Astrocyte (in vitro differentiated cells and primary cell): ENCODE measurements around the gene DNAJB6. TPM values are rescaled to one million over a fixed set of nuclear protein-coding genes. Genes with fewer than 3 reads are reported as not detected.

Source experiments
- DNase-seq: peaks from one replicate; pipeline ENCODE4 v3.0.0-alpha.2; 2010; ENCODE audit warnings: low read depth
- FAIRE-seq: peaks from 2 replicates; lab custom pipeline; 2011; peaks lifted over from hg19 to GRCh38; lab: Jason Lieb, UNC
- H2AFZ ChIP-seq: 2 replicates; pipeline ENCODE4 v1.6.0; 2012; ENCODE audit warnings: low read depth, low read length, inconsistent platforms
- H3K27ac ChIP-seq: 2 replicates; pipeline ENCODE4 v1.5.1; 2011; ENCODE audit warnings: low read depth, low read length, inconsistent platforms
- H3K27me3 ChIP-seq: 2 replicates; pipeline ENCODE4 v1.6.0; 2011; ENCODE audit warnings: low read length, inconsistent platforms; ENCODE audit not compliant: insufficient read depth
- H3K36me3 ChIP-seq: 2 replicates; pipeline ENCODE4 v1.5.1; 2011; ENCODE audit warnings: low read length, inconsistent platforms; ENCODE audit not compliant: insufficient read depth
- H3K4me1 ChIP-seq: 2 replicates; pipeline ENCODE4 v1.5.1; 2011; ENCODE audit warnings: low read length, inconsistent platforms; ENCODE audit not compliant: insufficient read depth
- H3K4me2 ChIP-seq: 2 replicates; pipeline ENCODE4 v1.6.0; 2012; ENCODE audit warnings: low read length, inconsistent platforms
- H3K4me3 ChIP-seq: 2 replicates; pipeline ENCODE4 v1.5.1; 2011; ENCODE audit warnings: low read depth, mild to moderate bottlenecking, low read length, inconsistent platforms; ENCODE audit not compliant: insufficient read depth
- H3K79me2 ChIP-seq: 2 replicates; pipeline ENCODE4 v1.6.0; 2012; ENCODE audit warnings: mild to moderate bottlenecking, low read length, inconsistent platforms; ENCODE audit not compliant: insufficient read depth
- H3K9ac ChIP-seq: 2 replicates; pipeline ENCODE4 v1.6.0; 2012; ENCODE audit warnings: mild to moderate bottlenecking, low read length, inconsistent platforms
- H3K9me3 ChIP-seq: 2 replicates; pipeline ENCODE4 v1.5.1; 2012; ENCODE audit warnings: low read depth, mild to moderate bottlenecking, low read length, inconsistent platforms; ENCODE audit not compliant: insufficient read depth
- H4K20me1 ChIP-seq: 2 replicates; pipeline ENCODE4 v1.6.0; 2012; ENCODE audit warnings: low read length, inconsistent platforms; ENCODE audit not compliant: insufficient read depth
- H3K27ac Mint-ChIP-seq: one replicate; pipeline ENCODE4 v1.8.0; 2021; ENCODE audit warnings: mild to moderate bottlenecking, mixed read lengths; ENCODE audit not compliant: unreplicated experiment
- H3K27me3 Mint-ChIP-seq: one replicate; pipeline ENCODE4 v1.8.0; 2021; ENCODE audit warnings: low read depth, mixed read lengths; ENCODE audit not compliant: unreplicated experiment
- H3K36me3 Mint-ChIP-seq: one replicate; pipeline ENCODE4 v1.8.0; 2021; ENCODE audit warnings: low read depth, mixed read lengths; ENCODE audit not compliant: unreplicated experiment
- H3K4me1 Mint-ChIP-seq: one replicate; pipeline ENCODE4 v1.8.0; 2021; ENCODE audit warnings: low read depth, mixed read lengths; ENCODE audit not compliant: unreplicated experiment
- H3K4me3 Mint-ChIP-seq: one replicate; pipeline ENCODE4 v1.8.0; 2021; ENCODE audit warnings: mild to moderate bottlenecking, moderate library complexity, mixed read lengths; ENCODE audit not compliant: unreplicated experiment
- H3K9me3 Mint-ChIP-seq: one replicate; pipeline ENCODE4 v1.8.0; 2021; ENCODE audit warnings: mild to moderate bottlenecking, mixed read lengths; ENCODE audit not compliant: unreplicated experiment
- EZH2 ChIP-seq: IDR thresholded peaks from 2 replicates; pipeline ENCODE4 v1.6.1; 2012; ENCODE audit warnings: mild to moderate bottlenecking, low read length, inconsistent platforms; ENCODE audit not compliant: insufficient read depth
- total RNA-seq: library from RNA; stranded (reverse); gene quantifications from 2 replicates; pipeline ENCODE4 v1.2.1, GENCODE V29; 2021
- TF ChIP-seq, protein P1 (sequence below): IDR thresholded peaks from 2 replicates; pipeline ENCODE4 v1.5.1; 2011; ENCODE audit warnings: low read depth, mild to moderate bottlenecking, inconsistent platforms, low read length, moderate library complexity; ENCODE audit not compliant: insufficient read depth

Gene DNAJB6
- total RNA-seq, 1 donor from 2014 or later, result 179 TPM

DNA sequence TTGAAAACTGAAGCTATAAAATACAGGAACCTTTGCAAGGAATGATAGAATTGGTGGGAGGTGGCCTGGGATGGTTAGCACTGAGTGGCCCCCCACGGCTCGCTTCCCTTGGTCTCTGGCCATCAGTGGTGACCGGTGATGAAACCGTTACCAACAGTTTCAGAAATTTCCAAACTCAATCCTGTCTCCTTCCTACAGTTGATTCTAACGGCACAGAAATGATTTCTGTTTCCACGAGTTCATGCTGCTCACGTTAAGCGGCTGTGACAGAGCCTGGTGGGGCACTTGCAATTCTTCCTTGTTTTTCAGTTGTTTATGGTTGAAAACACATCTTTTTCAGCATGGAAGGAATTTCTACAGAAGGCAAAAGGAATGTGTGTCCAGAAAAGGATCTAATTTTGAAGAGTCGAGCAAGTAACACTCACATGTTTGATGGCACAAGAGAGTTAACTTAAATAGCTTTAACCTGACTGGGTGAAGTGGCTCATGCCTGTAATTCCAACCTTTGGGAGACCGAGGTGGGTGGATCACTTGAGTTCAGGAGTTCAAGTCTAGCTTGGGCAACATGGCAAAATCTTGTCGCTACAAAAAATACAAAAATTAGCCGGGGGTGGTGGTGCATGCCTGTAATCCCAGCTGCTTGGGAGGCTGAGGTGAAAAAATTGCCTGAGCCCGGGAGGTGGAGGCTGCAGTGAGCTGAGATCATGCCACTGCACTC, 100.1 kb downstream of the DNAJB6 start:
- DNase-seq (no peak), FAIRE-seq (no peak)
- Histone ChIP-seq H3K27ac (no peak overlapping the region), H2AFZ (no peak overlapping the region), H3K27me3 (no peaks in the 10 kb centered on the region), H3K9ac (no peak overlapping the region), H4K20me1 (no peaks in the 10 kb centered on the region), H3K36me3 (no peaks in the 10 kb centered on the region), H3K9me3 (peaks cover 4% of the 10 kb centered on the region), H3K79me2 (no peaks in the 10 kb centered on the region), H3K4me2 (no peak overlapping the region), H3K4me1 (peaks cover 7% of the 10 kb centered on the region), H3K4me3 (no peak overlapping the region)
- Mint-ChIP-seq H3K27me3 (peaks cover 2% of the 10 kb centered on the region), H3K9me3 (peaks cover 12% of the 10 kb centered on the region), H3K4me3 (no peak overlapping the region), H3K4me1 (no peaks in the 10 kb centered on the region), H3K36me3 (peaks cover 11% of the 10 kb centered on the region), H3K27ac (no peak overlapping the region)
- TF ChIP-seq, protein P1, sequence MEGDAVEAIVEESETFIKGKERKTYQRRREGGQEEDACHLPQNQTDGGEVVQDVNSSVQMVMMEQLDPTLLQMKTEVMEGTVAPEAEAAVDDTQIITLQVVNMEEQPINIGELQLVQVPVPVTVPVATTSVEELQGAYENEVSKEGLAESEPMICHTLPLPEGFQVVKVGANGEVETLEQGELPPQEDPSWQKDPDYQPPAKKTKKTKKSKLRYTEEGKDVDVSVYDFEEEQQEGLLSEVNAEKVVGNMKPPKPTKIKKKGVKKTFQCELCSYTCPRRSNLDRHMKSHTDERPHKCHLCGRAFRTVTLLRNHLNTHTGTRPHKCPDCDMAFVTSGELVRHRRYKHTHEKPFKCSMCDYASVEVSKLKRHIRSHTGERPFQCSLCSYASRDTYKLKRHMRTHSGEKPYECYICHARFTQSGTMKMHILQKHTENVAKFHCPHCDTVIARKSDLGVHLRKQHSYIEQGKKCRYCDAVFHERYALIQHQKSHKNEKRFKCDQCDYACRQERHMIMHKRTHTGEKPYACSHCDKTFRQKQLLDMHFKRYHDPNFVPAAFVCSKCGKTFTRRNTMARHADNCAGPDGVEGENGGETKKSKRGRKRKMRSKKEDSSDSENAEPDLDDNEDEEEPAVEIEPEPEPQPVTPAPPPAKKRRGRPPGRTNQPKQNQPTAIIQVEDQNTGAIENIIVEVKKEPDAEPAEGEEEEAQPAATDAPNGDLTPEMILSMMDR, result no peak
- TF ChIP-seq EZH2, result no peak

DNA sequence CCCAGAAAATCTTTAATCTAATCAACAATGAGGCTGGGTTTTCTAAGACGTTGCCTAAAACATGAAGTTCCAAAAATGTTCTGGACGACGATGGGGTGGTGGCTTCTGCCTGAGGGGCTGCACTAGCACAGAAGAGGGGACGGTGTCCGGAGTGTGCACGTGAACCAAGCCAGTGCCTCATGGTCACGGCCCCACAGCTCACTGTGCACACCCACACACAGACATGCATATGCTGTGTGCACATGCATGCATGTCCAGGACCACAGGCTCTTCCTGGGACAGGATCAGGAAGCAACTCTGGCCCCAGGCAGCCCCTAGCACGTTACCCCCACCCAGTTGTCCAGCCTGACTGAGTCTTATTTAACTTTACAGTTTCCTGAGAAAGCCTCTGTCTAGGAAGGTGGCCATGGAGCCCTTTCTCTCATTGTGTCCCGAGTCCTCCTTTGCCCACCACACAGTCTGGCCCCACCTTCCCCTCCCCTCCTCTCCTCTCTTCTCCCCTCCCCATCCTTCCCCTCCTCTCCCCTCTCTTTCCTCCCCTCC, 100.8 kb downstream of the DNAJB6 start:
- DNase-seq (no peak), FAIRE-seq (no peak)
- H3K27me3 ChIP-seq, result no peaks in the 10 kb centered on the region

More for the DNA sequence above, 100.8 kb downstream of the DNAJB6 start:
- Mint-ChIP-seq H3K4me1 (no peaks in the 10 kb centered on the region), H3K9me3 (peaks cover 12% of the 10 kb centered on the region), H3K27me3 (peaks cover 2% of the 10 kb centered on the region), H3K4me3 (no peak overlapping the region), H3K27ac (no peak overlapping the region), H3K36me3 (peaks cover 8% of the 10 kb centered on the region)
- Histone ChIP-seq H3K4me3 (no peak overlapping the region), H3K4me2 (no peak overlapping the region), H3K79me2 (no peaks in the 10 kb centered on the region), H2AFZ (no peak overlapping the region), H3K36me3 (no peaks in the 10 kb centered on the region), H3K27ac (no peak overlapping the region), H3K9ac (no peak overlapping the region), H3K4me1 (peaks cover 4% of the 10 kb centered on the region), H4K20me1 (no peaks in the 10 kb centered on the region), H3K9me3 (peaks cover 4% of the 10 kb centered on the region)
- TF ChIP-seq, protein P1, result no peak
- TF ChIP-seq EZH2, result no peak
